Loucy (cell line): ENCODE data around the gene CT45A1.

Source experiments
- EZH2phosphoT487 ChIP-seq: fragments of 200-600 bp; IDR thresholded peaks from 2 replicates; pipeline ENCODE4 v1.6.1; 2018; ENCODE audit warnings: antibody characterized with exemption, mild to moderate bottlenecking, moderate library complexity, borderline replicate concordance
- TF ChIP-seq, protein P1 (sequence below): fragments of 200-600 bp; sonication (generic); conservative IDR thresholded peaks from 2 replicates; pipeline ENCODE4 v1.5.1; 2014; ENCODE audit warnings: mild to moderate bottlenecking, antibody characterized with exemption, low read length

DNA sequence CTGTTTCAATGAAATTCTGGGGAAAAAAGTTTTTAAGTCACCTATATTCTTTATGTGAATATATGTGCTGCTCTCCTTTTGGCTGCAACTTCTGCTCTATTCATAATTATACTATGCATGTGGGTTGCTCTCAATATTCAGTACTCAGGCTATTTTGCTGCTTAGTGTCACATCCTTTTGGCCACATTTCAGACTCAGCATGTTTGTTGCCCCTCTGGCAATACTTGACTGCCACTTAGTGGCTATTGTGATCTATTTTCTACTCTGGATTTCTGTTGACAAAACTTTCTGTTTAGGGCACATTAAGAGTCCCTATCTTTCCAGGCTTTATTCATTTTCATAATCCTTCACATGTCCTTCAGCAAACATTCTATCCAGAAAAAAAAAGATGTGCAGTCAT, 15.8 kb upstream of the CT45A1 start:
- TF ChIP-seq, protein P1, sequence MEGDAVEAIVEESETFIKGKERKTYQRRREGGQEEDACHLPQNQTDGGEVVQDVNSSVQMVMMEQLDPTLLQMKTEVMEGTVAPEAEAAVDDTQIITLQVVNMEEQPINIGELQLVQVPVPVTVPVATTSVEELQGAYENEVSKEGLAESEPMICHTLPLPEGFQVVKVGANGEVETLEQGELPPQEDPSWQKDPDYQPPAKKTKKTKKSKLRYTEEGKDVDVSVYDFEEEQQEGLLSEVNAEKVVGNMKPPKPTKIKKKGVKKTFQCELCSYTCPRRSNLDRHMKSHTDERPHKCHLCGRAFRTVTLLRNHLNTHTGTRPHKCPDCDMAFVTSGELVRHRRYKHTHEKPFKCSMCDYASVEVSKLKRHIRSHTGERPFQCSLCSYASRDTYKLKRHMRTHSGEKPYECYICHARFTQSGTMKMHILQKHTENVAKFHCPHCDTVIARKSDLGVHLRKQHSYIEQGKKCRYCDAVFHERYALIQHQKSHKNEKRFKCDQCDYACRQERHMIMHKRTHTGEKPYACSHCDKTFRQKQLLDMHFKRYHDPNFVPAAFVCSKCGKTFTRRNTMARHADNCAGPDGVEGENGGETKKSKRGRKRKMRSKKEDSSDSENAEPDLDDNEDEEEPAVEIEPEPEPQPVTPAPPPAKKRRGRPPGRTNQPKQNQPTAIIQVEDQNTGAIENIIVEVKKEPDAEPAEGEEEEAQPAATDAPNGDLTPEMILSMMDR: 0 out of 2 replicates have a peak, but pooled peaks have one; percentile 28
- no peak for TF ChIP-seq EZH2phosphoT487
